SJCRH30 (cell line): ENCODE data around the gene ARSD. TPM values are rescaled to one million over a fixed set of nuclear protein-coding genes. Genes with fewer than 3 reads are reported as not detected.
"Not testable (repeated sequence)": the region's sequence is repeated elsewhere in the genome, so short reads cannot be mapped to it uniquely, and the experiment has no call there.

Experiments
- DNase-seq, 2 experiments: peaks; one replicate each; pipeline ENCODE4 v3.0.0-alpha.2; 2015 to 2020
- H3K27ac ChIP-seq: fragments of 250-450 bp; sonication (Bioruptor Pico); 2 replicates; pipeline ENCODE4 v1.5.1; 2020; ENCODE audit warnings: mild to moderate bottlenecking, moderate library complexity
- H3K27me3 ChIP-seq: fragments of 250-450 bp; sonication (Bioruptor Pico); 2 replicates; pipeline ENCODE4 v1.5.1; 2020; ENCODE audit warnings: mild to moderate bottlenecking, moderate library complexity
- H3K36me3 ChIP-seq: fragments of 250-450 bp; sonication (Bioruptor Pico); 2 replicates; pipeline ENCODE4 v1.5.1; 2020; ENCODE audit warnings: mild to moderate bottlenecking, moderate library complexity
- H3K4me1 ChIP-seq: fragments of 250-450 bp; sonication (Bioruptor Pico); 2 replicates; pipeline ENCODE4 v1.5.1; 2020; ENCODE audit warnings: mild to moderate bottlenecking, moderate library complexity
- H3K4me3 ChIP-seq: fragments of 250-450 bp; sonication (Bioruptor Pico); 2 replicates; pipeline ENCODE4 v1.5.1; 2020; ENCODE audit warnings: mild to moderate bottlenecking, moderate library complexity
- H3K9me3 ChIP-seq: fragments of 250-450 bp; sonication (Bioruptor Pico); replicated peaks from 2 replicates; pipeline ENCODE4 v1.5.1; 2020; ENCODE audit warnings: mild to moderate bottlenecking, moderate library complexity
- total RNA-seq: library from RNA; depleted of rRNA; stranded (reverse); fragments of >200 nt; shearing (Covaris generic); gene quantifications from 2 replicates; pipeline ENCODE4 v1.2.3, GENCODE V29; 2014

Gene ARSD
- total RNA-seq, 1 experiment from 2014 or later, result 0.16 TPM

DNA sequence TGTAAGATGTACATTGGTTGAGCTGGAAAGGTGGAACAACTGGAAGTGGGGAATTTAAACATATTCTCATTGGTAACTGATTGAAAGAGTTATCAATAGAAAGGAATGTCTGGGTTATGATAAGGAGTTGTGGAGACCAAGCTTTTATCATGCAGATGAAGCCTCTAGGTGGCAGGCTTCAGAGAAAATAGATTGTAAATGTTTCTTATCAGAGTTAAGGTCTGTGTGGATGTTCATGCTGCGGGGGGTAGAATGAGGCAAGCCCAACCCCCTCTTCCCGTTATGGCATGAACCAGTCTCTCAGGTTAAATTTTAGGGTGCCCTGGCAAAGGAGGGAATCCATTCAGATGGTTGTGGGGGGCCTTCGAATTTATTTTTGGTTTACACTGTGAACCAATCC lies 16.0 kb downstream of the ARSD start:
- no peak for DNase-seq
- no peaks in the 10 kb centered on the region for H3K9me3 ChIP-seq
- no peaks in the 10 kb centered on the region for H3K36me3 ChIP-seq
- H3K4me3 ChIP-seq, result no peak overlapping the region
- no peaks in the 10 kb centered on the region for H3K4me1 ChIP-seq
- no peaks in the 10 kb centered on the region for H3K27me3 ChIP-seq
- H3K27ac ChIP-seq, result no peak overlapping the region

DNA sequence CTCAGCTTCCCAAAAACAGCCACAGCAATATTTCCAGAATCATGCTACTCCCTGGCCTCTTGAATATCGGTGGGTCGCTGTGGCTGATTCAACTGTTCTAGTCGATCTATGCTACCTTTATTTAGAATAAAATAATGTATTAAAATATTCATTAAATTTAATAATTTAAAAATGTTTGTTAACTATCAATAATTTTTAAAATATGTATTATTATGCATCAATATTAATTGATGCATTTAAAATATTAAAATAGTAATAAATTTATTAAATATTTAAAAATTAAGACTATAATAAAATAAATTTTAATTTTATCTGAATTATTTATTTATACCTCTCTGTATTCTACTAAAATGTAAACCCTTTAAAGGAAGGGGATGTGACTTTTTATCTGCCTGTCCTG lies 19.0 kb downstream of the ARSD start:
- no peaks in the 10 kb centered on the region for H3K9me3 ChIP-seq
- no peak for DNase-seq
- no peak overlapping the region for H3K27ac ChIP-seq
- no peaks in the 10 kb centered on the region for H3K4me1 ChIP-seq
- no peaks in the 10 kb centered on the region for H3K36me3 ChIP-seq
- no peak overlapping the region for H3K4me3 ChIP-seq
- no peaks in the 10 kb centered on the region for H3K27me3 ChIP-seq

DNA sequence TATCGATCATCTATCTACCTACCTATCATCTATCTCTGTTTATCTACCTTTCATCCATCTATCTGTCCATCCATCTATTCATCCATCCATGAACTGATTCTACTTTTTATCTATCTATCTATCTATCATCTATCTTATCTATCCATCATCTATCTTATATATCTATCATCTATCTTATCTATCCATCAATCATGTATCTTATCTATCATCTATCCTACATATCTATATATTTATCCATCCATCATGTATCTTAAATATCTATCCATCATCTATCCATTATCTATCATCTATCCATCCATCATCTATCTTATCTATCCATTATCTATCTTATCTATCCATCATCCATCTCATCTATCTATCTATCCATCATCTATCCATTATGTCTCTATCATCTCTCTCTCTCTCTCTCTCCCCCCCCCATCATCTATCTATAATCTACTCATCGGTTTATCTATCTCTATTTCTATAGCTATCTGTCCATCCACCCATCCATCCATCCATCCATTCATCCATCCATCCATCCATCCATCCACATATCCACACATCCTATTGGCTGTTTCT lies 20.9 kb downstream of the ARSD start:
- no peak for DNase-seq
- Histone ChIP-seq H3K36me3 (no peaks in the 10 kb centered on the region), H3K27me3 (no peaks in the 10 kb centered on the region), H3K4me3 (no peak overlapping the region), H3K27ac (no peak overlapping the region), H3K4me1 (no peaks in the 10 kb centered on the region), H3K9me3 (no peaks in the 10 kb centered on the region; the same call in 1 of the 2 replicates)

DNA sequence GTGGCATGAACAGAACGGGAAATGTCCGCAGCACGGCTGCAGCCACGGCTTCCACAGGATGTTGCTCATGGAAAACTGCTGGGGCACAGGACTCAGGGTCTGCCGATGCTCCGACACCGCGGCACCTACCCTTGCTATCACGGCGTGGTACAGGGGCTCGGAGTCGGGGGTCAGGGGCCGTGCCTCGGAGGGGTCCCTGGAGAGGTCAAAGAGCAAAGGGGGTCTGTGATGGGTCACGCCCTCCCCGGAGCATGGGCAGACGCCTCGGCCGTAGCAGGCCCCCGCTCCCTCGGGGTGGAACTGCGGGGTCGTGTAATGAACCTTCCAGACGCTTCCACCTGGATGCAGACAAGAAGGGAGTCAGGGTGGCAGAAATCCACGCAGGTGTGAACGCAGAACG lies 21.8 kb downstream of the ARSD start:
- DNase-seq, result no peak
- H3K27me3 ChIP-seq, result no peaks in the 10 kb centered on the region
- H3K4me1 ChIP-seq, result no peaks in the 10 kb centered on the region
- no peak overlapping the region for H3K27ac ChIP-seq
- H3K4me3 ChIP-seq, result no peak overlapping the region
- H3K36me3 ChIP-seq, result no peaks in the 10 kb centered on the region
- H3K9me3 ChIP-seq, result no peaks in the 10 kb centered on the region; the same call in 1 of the 2 replicates

DNA sequence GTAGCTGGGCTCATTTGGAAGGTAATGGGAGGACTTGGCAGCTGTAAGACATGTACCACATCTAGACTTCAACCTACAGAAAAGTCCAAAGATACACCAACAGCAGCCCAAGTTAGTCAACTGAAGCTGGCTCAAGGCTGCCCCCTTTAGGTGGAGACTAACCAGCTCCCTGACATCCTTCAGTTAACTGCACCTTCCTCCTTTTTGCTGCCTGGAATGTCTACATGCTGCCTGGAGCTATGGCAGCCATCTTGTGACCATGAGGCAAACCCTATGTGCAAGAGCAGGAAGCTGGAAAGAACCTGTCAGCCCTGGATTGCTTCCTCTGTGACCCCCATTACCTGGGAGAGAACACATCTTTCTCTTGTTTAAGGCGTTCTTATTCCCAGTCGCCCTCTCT lies 25.8 kb downstream of the ARSD start:
- DNase-seq, result no peak

DNA sequence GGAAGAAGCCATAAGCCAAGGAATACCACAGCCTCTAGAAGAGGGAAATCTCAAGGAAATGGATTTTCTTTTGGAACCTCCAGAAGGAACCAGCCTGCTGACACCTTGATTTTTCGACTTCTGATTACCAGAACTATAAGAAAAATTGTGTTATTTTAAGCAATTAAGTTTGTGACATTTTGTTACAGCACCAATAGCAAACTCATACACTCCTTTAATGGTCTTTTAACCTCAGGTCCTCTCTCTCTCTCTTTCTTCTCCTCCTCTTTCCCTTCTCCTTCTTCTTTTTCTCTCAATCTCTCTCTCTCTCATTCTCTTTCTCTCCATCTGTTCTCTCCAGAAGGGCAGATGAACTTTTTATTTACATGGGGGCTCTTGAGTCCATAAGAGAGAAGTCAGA lies 26.3 kb downstream of the ARSD start:
- Histone ChIP-seq H3K36me3 (no peaks in the 10 kb centered on the region), H3K27ac (no peak overlapping the region), H3K9me3 (no peaks in the 10 kb centered on the region; the same call in 1 of the 2 replicates), H3K27me3 (no peaks in the 10 kb centered on the region), H3K4me3 (no peak overlapping the region), H3K4me1 (0 out of 2 replicates have a peak, but pooled peaks cover 2% of the 10 kb centered on the region)
- no peak for DNase-seq

More for the DNA sequence above, 25.8 kb downstream of the ARSD start:
- no peak overlapping the region for H3K27ac ChIP-seq
- no peaks in the 10 kb centered on the region for H3K36me3 ChIP-seq
- H3K27me3 ChIP-seq, result no peaks in the 10 kb centered on the region
- H3K9me3 ChIP-seq, result no peaks in the 10 kb centered on the region; the same call in 1 of the 2 replicates
- H3K4me1 ChIP-seq, result 0 out of 2 replicates have a peak, but pooled peaks cover 2% of the 10 kb centered on the region
- no peak overlapping the region for H3K4me3 ChIP-seq

DNA sequence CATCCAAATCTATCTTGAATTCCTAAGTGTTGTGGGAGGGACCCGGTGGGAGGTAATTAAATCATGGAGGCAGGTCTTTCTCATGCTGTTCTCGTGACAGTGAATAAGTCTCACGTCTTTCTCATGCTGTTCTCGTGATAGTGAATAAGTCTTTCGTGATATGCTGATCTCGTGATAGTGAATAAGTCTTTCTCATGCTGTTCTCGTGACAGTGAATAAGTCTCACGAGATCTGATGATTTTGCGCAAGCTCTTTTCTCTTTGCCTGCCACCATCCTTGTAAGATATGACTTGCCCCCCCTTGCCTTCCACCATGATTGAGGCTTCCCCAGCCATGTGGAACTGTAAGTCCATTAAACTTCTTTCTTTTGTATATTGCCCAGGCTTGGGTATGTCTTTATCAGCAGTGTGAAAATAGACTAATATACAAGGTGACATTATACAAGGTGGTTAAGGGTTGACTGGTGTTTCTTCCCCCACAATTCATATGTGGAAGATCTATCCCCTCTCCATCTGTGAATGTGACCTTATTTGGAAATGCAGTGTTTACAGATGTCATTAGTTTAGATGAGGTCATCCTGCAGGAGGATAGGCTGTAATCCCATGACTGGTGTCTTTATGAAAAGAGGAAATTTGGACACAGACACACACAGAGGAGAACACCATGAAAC lies 27.6 kb downstream of the ARSD start:
- Histone ChIP-seq H3K36me3 (no peaks in the 10 kb centered on the region), H3K4me3 (no peak overlapping the region), H3K4me1 (0 out of 2 replicates have a peak, but pooled peaks cover 2% of the 10 kb centered on the region), H3K27ac (no peak overlapping the region), H3K9me3 (no peaks in the 10 kb centered on the region; the same call in 1 of the 2 replicates), H3K27me3 (no peaks in the 10 kb centered on the region)
- DNase-seq, result no peak

DNA sequence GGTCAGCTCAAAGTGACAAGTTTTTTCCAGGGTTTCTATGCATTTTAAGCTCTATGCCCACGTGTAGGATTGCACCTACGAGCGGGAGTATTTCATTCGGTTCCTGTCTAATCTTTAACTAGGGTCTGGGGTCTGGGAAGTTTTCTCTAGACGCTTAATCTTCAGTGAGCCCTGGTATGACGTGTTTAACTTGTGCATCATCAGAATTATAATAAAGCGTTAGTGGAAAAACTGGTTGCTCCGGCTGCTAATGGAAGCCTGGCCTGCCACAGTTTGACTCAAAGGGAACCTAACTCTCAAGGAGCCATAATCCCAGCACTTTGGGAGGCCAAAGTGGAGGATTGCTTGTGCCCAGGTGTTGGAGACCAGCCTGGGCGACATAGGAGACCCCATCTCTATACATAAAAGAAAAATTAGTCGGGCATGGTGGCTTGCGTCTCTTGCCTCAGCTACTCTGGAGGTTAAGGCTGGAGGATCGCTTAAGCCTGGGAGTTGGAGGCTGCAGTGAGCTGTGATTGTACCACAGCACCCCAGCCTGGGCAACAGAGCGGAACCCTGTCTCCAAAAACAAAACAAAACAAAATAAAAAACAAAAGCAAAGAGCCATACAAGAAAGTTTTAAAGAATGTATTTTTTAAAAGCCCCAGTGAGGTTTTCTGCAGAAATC lies 30.2 kb downstream of the ARSD start:
- no peak for DNase-seq
- Histone ChIP-seq H3K27ac (no peak overlapping the region), H3K27me3 (no peaks in the 10 kb centered on the region), H3K4me3 (no peak overlapping the region), H3K36me3 (no peaks in the 10 kb centered on the region), H3K9me3 (no peaks in the 10 kb centered on the region; the same call in 1 of the 2 replicates), H3K4me1 (peaks cover 7% of the 10 kb centered on the region; the same call in 1 of the 2 replicates)

DNA sequence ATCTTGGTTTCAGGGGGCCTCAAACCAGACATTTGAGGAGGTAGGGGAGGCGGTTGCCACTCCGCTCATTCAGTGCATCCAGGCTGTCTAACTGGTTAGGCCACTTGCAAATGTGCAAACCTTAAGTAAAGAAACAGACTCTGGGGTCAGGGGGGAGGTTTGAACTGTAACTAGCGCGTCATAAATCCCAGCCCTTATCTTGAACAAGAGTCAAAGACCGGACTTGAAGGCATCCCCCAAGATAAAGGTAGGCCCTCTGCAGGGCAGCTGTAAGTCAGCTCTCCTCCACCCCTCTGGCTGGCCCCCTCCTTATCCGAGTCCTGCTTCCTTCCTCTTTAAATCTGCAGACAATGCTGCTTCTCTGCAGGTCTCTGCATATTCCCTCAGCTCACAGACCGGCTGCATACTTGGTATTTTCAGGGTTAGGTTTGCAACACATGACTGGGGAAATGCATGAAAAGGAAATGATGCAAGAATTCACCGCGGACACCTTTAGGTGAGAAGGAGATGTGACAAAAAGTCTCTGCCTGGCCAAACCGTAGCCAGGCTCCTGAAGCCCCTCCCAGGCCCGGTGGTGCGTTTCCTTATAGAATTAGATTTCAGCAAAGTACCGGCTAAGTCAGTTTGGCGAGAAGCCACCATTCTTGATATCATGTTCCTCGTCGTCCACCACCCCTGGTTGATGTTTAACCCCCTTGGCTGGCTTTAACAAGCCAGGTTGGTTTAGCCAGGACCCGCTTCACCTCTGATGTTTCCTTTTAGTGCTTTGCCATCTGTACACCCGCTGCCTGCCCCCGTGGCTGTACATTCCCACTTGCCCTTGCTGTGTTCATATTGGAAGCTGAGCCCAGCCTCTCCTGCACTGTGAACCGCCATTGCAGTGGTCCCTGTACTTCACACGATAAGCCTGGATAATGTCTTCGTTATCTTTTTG lies 31.2 kb downstream of the ARSD start:
- H3K9me3 ChIP-seq, H3K27me3 ChIP-seq, H3K4me1 ChIP-seq, H3K36me3 ChIP-seq, H3K27ac ChIP-seq: not testable (repeated sequence)
- DNase-seq, result peak in 1 of 2 experiments; percentile 7
- peak overlapping the region; percentile 24 for H3K4me3 ChIP-seq

DNA sequence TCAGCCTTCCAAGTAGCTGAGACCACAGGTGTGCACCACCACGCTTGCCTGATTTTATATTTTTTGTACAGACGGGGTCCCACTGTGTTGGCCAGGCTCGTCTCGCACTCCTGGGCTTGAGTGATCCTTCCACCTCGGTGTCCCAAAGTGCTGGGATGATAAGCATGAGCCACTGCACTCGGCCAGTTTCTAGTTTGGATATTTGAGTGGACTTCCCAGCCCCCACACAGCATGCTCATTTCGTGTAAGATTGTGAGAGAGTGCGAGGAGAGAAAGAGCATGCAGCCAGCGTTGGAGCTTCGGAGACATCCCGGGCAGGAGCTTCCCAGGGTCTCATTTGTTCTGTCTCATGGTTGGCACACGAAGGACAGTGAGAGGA lies 31.8 kb downstream of the ARSD start:
- Histone ChIP-seq H3K27ac (no peak overlapping the region), H3K27me3 (no peaks in the 10 kb centered on the region), H3K9me3 (no peaks in the 10 kb centered on the region), H3K36me3 (no peaks in the 10 kb centered on the region), H3K4me3 (no peak overlapping the region), H3K4me1 (peaks cover 7% of the 10 kb centered on the region; the same call in 1 of the 2 replicates)
- no peak for DNase-seq

DNA sequence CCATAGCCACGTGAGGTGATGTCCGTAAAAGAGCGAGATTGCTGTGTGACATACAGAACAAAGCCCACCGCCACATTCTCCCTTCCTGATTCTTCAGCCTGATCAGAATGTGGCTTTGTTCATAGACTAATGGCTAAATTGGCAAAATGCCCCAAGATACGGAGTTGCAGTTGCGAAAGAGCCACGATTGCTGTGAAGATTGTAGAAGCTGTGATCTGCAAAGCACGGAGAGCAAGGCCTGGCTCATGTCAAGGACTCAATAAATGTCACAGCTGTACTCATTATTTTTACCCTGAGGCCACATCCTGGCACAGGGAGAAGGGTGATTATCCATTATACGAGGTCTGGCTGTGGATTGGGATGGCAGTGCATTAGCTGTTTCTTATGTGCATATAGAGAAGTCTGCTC lies 34.2 kb downstream of the ARSD start:
- Histone ChIP-seq H3K4me3 (no peak overlapping the region), H3K36me3 (no peaks in the 10 kb centered on the region), H3K27ac (peak overlapping the region; percentile 21), H3K9me3 (no peaks in the 10 kb centered on the region), H3K27me3 (no peaks in the 10 kb centered on the region), H3K4me1 (peaks cover 4% of the 10 kb centered on the region; the same call in 1 of the 2 replicates)
- DNase-seq, result peak; percentile 66 to 87

DNA sequence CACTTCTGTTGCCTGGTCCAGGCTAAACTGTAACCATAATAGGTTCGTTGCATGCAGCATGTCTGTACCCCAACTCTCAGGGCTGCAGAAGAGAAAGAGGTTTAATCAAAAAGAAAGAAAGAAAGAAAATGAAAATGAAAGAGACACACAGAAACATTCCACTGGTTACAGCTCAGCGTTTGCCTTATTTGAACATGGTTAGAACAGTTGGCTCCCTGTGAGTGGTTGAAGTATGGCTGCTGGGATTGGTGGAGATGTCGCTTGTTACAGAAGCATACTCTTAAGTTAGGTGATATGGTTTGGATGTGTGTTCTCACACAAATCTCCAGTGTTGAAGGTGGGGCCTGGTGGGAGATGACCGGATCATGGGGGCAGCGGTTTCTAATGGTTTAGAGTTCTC lies 36.3 kb downstream of the ARSD start:
- Histone ChIP-seq H3K9me3 (no peaks in the 10 kb centered on the region), H3K27ac (no peak overlapping the region), H3K4me3 (no peak overlapping the region), H3K4me1 (peaks cover 4% of the 10 kb centered on the region; the same call in 1 of the 2 replicates), H3K36me3 (no peaks in the 10 kb centered on the region), H3K27me3 (no peaks in the 10 kb centered on the region)
- DNase-seq, result no peak

DNA sequence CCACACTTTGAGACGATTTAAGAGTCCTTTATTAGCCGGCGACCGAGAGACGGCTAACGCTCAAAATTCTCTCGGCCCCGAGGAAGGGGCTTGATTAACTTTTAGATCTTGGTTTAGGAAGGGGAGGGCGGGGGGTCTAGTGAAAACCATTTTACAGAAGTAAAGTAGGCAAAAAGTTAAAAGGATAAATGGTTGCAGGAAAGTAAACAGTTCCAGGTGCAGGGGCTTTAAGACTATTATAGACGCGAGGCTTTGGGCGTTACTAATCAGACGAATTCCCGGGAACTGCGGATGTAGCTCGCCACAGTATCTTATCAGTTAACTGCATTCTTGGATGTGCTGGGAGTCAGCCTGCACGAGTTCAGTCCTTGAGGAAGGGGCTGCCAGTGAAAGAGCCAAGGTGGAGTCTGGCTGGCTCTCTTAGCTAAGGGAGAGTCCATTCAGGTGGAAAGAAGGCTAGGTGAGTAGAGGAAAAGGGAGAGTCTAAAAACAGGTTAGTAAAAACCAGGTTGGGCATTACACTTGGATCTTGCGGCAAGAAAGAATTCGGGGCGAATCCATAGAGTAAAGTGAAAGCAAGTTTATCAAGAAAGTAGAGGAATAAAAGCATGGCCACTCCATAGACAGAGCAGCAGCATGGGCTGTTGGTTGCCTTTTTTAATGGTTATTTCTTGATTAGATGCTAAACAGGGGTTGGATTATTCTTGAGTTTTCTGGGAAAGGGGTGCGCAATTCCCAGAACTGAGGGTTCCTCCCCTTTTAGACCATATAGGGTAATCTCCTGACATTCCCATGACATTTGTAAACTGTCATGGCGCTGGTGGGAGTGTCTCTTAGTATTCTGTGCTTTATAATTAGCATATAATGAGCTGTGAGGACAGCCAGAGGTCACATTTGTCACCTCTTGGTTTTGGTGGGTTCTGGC lies 38.3 kb downstream of the ARSD start:
- H3K4me1 ChIP-seq, H3K9me3 ChIP-seq, H3K36me3 ChIP-seq, H3K27me3 ChIP-seq: not testable (repeated sequence)
- peak; percentile 26 to 41 for DNase-seq
- Histone ChIP-seq H3K4me3 (peak overlapping the region; percentile 48), H3K27ac (peak overlapping the region; percentile 82)
